Right atrium auricular region (tissue), 2 donors: ENCODE measurements around the gene PLCG1. TPM values are rescaled to one million over a fixed set of nuclear protein-coding genes. Genes with fewer than 3 reads are reported as not detected.

Experiments used
- DNase-seq: peaks from one replicate; pipeline ENCODE4 v3.0.0-alpha.2; 2019; ENCODE audit warnings: low spot score
- H3K27ac ChIP-seq, 2 donors: fragments of 200-600 bp; sonication (generic); 1 replicate in 1 of 2; 2 replicates in 1 of 2; pipeline ENCODE4 v1.5.1; 2016 to 2019
- H3K27me3 ChIP-seq, 2 donors: fragments of 200-600 bp; sonication (generic); one replicate each; pipeline versions ENCODE4 v1.5.1 to v1.6.0; 2017 to 2019
- H3K36me3 ChIP-seq: fragments of 200-600 bp; sonication (generic); one replicate; pipeline ENCODE4 v1.5.1; 2016
- H3K4me1 ChIP-seq, 2 donors: fragments of 200-600 bp; sonication (generic); one replicate each; pipeline versions ENCODE4 v1.5.1 to v1.6.0; 2017 to 2019
- H3K4me3 ChIP-seq, 2 donors: fragments of 200-600 bp; sonication (generic); 1 replicate in 1 of 2; 2 replicates in 1 of 2; pipeline ENCODE4 v1.5.1; 2017 to 2019; ENCODE audit warnings: mild to moderate bottlenecking in 1 of 2, moderate library complexity in 1 of 2
- H3K9me3 ChIP-seq, 2 donors: fragments of 200-600 bp; sonication (generic); one replicate each; pipeline ENCODE4 v1.5.1; 2019
- total RNA-seq, 2 donors: library from RNA; depleted of rRNA; stranded (reverse); fragments of >200 nt; gene quantifications; one replicate each; pipeline ENCODE4 v1.1.0, GENCODE V29; 2016
- TF ChIP-seq, protein P1 (sequence below), 2 donors: fragments of 200-600 bp; sonication (generic); IDR thresholded peaks; one replicate each; pipeline ENCODE4 v1.5.1; 2019; ENCODE audit warnings: antibody characterized with exemption in 2 of 2

Gene PLCG1
- total RNA-seq, 2 donors from 2014 or later = 24.1 to 59.5 TPM

DNA sequence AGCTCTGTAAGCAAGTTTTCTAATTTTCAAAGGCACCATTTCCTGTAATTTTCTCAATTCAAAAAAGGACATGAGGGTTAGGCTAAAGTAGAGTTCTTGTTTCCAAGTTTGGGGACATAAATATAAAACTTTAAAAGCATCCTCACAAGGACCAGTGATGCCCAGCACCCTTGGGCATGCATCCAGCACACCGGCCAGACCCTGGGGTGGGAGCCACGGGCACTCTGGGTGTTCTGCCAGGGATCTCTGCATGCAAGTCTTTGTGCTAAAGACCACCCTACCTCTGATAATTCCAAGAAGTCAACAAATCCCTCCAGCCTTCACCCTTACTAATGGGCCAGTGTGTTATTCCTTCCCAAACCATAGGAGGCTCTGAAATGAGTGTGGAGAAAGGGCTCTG is 46.5 kb downstream of the PLCG1 start:
- peaks cover 0 to 12% of the 10 kb centered on the region in 2 donors for H3K4me1 ChIP-seq
- H3K4me3 ChIP-seq = no peak overlapping the region
- peak; percentile 34 for DNase-seq
- H3K27ac ChIP-seq = no peak overlapping the region
- TF ChIP-seq, protein P1, sequence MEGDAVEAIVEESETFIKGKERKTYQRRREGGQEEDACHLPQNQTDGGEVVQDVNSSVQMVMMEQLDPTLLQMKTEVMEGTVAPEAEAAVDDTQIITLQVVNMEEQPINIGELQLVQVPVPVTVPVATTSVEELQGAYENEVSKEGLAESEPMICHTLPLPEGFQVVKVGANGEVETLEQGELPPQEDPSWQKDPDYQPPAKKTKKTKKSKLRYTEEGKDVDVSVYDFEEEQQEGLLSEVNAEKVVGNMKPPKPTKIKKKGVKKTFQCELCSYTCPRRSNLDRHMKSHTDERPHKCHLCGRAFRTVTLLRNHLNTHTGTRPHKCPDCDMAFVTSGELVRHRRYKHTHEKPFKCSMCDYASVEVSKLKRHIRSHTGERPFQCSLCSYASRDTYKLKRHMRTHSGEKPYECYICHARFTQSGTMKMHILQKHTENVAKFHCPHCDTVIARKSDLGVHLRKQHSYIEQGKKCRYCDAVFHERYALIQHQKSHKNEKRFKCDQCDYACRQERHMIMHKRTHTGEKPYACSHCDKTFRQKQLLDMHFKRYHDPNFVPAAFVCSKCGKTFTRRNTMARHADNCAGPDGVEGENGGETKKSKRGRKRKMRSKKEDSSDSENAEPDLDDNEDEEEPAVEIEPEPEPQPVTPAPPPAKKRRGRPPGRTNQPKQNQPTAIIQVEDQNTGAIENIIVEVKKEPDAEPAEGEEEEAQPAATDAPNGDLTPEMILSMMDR (IDR thresholded peaks at IDR 0.05) = no peak
- H3K27me3 ChIP-seq = no peaks in the 10 kb centered on the region
- no peaks in the 10 kb centered on the region for H3K9me3 ChIP-seq
- peaks cover 17% of the 10 kb centered on the region for H3K36me3 ChIP-seq

DNA sequence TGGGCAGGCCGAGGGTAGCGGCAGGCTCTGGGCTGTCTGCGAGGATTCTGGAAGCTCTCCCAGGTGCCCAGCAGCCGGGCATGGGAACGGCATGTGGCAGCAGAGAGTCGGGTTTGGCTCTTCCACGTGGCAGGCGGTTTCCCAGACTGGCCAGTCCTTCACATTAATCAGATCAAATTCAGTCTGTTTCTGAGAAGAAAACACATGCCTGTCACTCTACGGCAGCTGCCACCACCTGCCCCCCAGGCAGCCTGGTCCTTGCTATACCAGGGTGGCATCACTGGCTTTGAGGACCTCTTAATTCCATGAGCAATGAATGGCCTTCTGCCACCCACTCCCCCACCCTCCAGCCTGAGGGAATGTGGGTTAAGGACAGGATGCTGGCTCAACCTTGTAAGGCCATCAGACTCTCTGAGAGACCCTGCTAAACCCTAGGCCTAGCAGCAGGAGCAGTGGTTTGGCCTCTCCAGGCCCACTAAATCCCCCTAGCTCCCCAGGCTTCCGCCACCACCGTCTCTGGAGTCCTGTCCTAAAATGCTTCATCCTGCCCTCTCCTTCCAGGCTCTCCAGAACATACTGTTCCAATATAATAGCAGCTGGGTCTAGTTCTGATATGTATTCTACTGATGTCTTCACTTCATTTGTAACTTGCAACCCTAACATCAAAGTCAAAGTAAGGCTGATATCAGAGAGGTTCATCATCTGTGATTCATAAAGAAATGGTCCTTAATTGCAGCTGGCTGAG is 47.8 kb downstream of the PLCG1 start:
- no peaks in the 10 kb centered on the region for H3K4me1 ChIP-seq
- peaks cover 17% of the 10 kb centered on the region for H3K36me3 ChIP-seq
- no peaks in the 10 kb centered on the region for H3K9me3 ChIP-seq
- H3K4me3 ChIP-seq = no peak overlapping the region
- H3K27ac ChIP-seq = no peak overlapping the region
- TF ChIP-seq, protein P1 (IDR thresholded peaks at IDR 0.05) = no peak
- peak; percentile 40 for DNase-seq
- H3K27me3 ChIP-seq = no peaks in the 10 kb centered on the region

DNA sequence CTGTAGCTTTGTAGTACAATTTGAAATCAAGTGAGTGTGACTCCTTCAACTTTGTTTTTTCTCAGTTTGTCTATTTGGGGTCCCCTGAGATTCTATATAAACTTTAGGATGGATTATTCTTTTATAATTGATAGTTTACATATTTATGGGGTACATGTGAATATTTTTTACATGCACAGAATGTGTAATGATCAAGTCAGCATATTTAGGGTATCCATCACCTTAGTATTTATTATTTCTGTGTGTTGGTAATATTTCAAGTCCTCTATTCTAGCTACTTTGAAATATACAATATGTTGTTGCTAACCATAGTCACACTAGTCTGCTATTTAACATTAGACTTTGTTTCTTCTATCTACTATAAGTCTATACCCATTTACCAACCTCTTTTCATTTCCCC is 50.3 kb downstream of the PLCG1 start:
- TF ChIP-seq, protein P1 (IDR thresholded peaks at IDR 0.05) = no peak
- H3K36me3 ChIP-seq = peaks cover 17% of the 10 kb centered on the region
- DNase-seq = no peak
- no peak overlapping the region for H3K4me3 ChIP-seq
- no peaks in the 10 kb centered on the region for H3K4me1 ChIP-seq
- H3K27ac ChIP-seq = no peak overlapping the region
- H3K9me3 ChIP-seq = peaks cover under 1 to 7% of the 10 kb centered on the region in 2 donors
- no peaks in the 10 kb centered on the region for H3K27me3 ChIP-seq

DNA sequence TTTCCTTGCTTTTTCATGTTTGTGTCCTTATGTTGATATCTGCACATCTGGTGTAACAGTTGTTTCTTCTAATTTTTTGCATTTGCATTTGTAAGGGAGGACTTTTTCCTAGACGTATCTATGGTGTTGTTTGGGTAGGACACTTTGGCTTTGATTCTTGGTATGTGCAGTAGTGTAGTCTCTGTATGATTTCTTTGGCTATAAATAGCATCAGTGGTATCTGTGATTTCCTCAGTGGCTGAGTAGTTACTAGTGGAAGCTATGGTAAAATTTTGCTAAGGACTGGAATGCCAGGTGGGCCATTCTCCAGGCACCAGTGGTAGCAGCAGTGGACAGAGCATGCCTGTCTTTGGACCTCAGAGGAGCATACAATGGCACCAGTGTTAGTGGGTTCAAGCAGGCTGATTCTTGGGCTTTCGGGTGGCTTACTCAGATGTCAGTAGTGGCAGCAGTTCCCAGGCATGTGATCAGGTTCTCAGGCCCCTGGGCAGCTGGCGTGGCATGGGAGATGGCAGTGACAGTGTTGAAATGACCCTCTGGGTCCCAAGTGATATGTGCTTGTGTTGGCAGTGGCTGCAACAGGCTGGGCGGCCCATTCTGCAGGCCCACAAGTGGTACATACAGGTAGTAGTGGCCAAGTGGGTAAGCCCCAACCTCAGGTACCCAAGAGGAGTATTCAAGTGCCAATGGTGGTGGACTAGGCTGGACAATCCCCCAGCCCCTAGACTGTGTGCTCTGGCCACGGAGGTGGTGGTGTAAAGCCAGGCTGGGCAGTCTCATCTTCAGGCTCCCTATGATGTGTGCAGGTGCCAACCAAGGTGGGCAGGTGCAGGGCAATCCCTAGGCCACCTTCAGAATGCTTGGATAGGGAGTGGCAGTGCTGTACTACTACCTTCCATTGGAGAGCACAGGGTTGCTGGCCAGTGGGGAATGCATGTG is 54.5 kb downstream of the PLCG1 start:
- Histone ChIP-seq H3K27ac (no peak overlapping the region), H3K4me1 (no peaks in the 10 kb centered on the region), H3K4me3 (no peak overlapping the region), H3K27me3 (no peaks in the 10 kb centered on the region), H3K9me3 (peaks cover 4 to 15% of the 10 kb centered on the region in 2 donors), H3K36me3 (no peaks in the 10 kb centered on the region)
- TF ChIP-seq, protein P1 (IDR thresholded peaks at IDR 0.05) = no peak
- DNase-seq = no peak

DNA sequence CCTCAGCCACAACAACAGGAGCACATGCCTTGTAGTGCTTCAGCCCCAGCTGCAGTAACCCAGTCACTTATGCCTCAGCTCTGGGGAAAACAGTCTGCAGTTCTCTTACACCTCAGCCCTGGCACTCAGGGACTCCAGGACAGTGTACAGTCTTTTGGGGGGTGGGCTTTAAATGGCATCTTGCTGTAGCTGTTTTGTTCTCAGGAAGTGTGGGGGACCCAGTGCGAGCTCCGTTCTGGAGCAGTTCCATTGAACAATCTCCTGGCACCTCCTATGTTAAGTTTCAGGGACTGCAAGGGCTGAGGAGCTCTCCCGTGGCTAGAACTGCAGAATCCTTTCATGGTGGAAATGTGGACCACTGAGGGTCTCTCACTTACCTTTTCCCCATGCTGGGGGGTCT is 55.2 kb downstream of the PLCG1 start:
- no peak overlapping the region for H3K27ac ChIP-seq
- TF ChIP-seq, protein P1 (IDR thresholded peaks at IDR 0.05) = no peak
- no peaks in the 10 kb centered on the region for H3K27me3 ChIP-seq
- no peaks in the 10 kb centered on the region for H3K36me3 ChIP-seq
- H3K4me3 ChIP-seq = no peak overlapping the region
- no peaks in the 10 kb centered on the region for H3K4me1 ChIP-seq
- peaks cover 4 to 17% of the 10 kb centered on the region in 2 donors for H3K9me3 ChIP-seq
- no peak for DNase-seq
